MV-4-11 (cell line): ENCODE measurements around the gene DOCK10.

Experiments used
- DNase-seq: peaks from one replicate; lab custom pipeline; 2025; lab: John Stamatoyannopoulos, UW

DOCK10 gene

DNA sequence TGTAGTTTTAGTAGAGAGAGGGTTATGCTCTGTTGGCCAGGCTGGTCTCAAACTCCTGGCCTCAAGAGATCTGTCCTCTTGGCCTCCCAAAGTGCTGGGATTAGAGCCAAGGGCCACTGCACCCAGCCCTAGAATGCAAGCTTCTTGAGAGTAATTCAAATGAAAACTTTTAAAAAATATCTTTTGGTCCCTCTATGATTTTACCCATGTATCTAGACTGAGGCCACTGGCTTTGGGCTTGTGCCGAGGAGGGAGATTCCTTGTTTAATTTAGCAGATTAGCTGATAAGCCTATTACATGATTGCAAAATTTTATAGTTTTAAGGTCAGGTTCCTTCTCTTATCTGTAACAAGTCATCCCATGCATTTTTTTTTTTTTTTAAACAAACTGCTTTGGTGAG, 266.6 kb downstream of the DOCK10 start:
- DNase-seq = no peak

DNA sequence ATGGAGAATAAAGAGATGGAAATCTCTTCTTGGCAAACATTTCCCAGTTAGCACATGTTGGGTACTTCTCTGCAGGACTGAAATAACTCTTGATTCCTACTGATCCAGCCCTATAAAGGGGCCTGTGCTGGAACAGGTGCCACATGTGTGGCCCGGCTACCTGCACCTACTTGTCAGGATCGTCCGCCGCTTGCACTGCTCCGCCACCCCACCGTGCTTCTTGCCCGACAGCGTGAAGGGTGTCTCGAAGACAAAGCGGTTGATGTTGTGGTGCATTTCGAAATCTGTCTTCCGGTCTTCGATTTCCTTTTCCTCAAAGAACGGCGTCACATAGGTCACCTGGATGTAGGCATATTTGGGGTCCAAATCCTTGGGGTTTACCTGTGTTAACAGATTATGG, 267.5 kb downstream of the DOCK10 start:
- no peak for DNase-seq

DNA sequence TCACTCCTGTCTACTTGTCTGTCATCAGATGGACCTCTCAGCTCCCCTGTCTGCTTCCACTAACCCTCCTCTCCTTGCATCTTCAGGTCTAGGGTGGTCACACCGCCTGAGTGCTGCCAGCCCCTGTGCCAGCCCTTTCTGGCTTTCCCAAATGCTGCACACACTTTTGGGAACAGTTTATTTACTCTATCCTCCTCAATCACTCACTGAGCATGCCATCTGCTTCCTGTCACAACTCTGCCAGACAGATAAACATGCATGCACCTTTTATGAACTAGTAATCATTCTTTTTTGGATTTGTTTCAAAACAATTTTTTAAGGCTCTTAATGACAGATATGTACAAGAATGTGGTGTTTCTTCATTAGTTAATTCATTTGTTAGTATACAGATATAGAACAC, 269.8 kb downstream of the DOCK10 start:
- no peak for DNase-seq

DNA sequence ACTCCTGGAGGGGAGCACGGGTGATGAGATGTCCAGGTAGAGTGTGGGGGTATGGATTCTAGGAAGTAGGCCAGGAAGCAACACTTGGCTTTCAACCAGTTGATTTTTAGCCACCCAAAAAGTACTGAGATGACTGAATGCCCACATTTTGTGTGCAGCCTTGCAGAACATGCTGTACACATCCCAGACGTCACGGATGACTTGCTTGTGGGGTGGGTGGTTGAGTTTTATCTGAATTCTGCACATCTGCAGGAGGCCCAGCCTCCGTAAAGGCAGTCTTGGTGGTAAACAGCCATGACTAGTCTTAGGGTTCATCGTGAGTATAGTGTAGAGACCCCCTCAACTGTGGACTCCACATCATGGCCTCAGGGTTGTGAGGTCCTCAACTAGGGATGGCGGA, 272.8 kb downstream of the DOCK10 start:
- DNase-seq = no peak

DNA sequence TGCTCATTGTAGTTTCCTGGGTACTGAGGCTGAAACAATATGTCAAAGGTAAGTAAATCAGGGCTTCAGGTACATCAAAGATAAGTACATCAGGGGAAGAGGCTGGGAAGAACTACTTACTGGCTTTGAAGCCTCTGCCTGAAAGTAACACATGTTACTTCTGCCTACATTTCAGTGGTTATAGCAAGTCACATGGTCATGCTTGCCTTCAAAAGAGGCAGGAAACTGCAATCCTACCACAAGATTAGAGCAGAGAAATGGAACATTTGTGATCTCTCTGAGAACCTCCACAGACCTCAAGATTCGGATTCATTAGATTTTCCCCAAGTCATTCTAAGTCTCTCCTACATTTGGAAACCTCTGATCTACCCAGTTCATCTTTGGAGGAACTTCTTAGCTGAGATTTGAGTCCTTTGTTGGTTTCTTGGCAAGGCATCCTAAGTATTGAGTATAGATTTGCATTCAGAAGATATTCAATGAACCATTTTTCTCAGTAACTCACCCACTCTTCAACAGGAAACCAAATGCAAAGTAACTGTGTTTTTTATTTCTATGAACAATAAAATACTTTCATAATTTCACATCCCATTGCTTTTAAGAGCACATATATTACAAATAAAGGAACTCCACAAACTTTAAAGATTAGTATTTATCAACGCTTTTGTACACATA, 277.6 kb downstream of the DOCK10 start:
- peak; percentile 18 for DNase-seq

DNA sequence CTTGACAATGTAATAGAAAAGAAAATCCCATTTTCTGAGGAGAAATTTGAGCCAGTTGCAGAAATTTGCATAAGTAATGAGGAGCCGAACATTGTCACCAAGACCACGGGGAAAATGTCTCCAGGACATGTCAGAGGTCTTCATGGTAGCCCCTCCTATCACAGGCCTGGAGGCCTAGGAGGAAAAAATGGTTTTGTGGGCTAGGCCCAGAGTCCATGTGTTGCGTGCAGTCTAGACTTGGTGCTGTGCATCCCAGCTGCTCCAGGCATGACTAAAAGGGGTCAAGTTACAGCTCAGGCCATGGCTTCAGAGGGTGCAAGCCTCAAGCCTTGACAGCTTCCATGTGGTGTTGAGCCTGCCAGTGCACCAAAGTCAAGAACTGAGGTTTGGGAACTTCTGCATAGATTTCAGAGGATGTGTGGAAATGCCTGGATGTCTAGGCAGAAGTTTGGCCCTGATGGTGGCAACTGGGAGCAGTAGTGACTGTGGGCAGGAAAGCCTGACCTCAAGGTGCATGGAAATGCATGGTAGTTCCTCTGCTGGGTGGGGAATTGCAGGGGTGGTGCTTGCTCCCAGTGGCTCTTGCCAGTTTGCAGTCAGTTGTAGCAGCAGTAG, 284.2 kb downstream of the DOCK10 start:
- DNase-seq = no peak

DNA sequence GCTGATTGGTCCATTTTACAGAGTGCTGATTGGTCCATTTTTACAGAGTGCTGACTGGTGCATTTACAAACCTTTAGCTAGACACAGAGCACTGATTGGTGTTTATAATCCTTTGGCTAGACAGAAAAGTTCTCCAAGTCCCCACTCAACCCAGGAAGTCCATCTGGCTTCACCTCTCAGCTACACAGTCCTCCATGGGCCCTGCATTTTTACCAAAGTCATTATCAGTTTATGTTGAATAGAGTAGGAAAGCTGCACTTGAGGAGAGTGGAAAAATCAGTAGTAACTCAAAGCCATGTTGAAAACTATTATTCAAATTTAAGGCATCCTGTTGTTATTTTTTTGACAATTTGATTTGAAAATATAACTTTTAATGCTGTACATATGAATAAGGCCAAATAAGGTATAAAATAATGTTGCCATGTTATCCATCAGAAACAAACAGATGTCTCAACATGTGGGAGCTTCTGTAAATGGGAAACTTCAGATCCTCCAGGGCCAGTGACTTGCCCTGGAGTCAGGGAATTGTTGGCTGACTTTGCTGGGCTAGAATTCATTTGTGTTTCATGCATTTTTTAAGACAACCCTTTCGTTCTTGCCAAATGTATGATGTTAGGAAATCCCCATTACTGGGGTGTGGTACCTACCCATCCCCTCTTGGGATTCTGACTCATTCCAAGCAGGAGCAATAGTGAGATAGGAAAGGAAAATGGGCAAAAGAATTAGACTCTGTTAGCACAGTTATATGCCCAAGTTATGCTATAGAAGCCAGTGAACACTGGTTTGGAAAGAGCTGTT, 288.3 kb downstream of the DOCK10 start:
- DNase-seq = no peak

DNA sequence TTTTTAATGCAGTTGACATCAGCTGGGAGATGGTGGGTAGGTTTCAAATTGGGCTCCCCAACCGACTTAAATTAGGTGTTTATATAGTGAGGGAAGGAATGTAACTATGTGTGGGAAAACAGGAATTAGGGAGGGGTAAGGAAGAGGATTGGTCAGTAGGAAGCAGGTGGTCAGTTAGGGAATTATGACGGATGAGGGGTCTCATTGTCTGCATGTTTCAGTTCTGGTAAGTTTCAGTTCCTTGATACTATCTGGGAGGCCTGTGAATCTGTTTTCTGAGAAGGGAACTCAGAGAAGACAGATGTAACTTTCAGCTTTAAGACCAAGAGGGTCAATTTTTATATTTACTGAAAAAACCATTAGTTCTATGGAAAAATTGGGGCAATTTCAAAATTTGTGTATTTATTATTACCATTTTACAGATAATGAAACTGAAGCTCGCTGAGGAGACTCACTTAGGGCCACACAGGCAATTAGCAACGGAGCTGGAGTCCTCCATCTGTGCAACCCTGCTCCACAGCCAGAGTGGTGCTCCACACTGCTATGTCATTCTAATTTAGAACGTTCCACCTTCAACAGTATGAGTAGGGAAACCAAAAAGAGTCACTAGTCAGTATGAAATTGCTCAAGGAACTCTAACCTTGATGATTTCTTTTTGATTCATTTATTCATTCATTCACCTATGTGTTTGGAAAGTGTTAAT, 290.1 kb downstream of the DOCK10 start:
- DNase-seq = peak; percentile 74

DNA sequence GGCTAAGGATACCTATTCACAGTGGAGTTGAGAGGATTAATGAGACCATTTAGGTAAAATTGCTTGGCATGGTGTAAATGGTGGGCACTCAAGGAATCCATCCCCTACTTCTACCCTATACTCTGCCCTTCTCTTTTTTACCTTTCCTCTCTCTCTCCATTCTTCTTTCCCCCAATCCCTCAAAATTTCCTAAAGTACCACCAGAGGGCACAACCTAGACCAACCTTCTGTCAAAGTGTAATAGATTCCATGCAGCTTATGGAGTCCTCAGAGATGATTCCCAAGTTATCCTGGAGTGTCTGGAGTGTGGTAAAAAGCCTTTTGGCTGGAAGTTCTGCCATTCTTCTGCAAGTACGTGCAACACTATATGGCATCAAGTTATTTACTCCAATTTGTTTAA, 293.1 kb downstream of the DOCK10 start:
- no peak for DNase-seq

DNA sequence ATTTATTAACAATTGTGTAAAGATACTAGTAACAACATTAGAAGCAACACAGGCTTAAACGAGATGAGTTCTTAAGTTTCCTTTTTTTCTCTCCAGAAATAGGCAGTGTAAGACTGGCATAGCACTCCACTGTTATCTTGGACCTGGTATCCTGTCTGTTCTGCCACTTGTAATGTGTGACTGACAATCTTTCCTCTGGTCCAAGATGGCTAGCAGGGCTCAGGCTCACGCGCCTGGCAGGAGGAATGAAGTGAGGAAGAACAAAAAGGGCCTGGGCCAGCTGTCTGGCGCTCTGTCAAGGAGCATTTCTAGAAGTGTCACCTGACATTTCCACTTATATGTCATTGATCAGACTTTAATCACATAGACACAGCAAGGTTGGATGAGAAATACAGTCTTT, 294.5 kb downstream of the DOCK10 start:
- DNase-seq = no peak

DNA sequence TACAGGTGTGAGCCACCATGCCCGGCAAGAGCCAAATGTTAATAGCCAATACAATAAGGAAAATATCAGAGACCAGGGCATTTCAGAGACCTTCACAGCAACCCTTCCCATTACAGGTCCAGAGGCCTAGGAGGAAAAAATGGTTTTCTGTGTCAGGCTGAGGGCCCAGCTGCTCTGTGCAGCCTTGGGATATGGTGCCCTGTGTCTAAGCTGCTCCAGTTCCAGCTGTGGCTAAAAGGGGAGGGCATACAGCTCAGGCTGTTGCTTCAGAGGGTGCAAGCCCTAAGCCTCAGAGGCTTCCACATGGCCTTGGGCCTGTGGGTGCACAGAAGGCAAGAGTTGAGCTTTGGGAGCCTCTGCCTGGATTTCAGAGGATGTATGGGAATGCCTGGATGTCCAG, 306.0 kb downstream of the DOCK10 start:
- no peak for DNase-seq

DNA sequence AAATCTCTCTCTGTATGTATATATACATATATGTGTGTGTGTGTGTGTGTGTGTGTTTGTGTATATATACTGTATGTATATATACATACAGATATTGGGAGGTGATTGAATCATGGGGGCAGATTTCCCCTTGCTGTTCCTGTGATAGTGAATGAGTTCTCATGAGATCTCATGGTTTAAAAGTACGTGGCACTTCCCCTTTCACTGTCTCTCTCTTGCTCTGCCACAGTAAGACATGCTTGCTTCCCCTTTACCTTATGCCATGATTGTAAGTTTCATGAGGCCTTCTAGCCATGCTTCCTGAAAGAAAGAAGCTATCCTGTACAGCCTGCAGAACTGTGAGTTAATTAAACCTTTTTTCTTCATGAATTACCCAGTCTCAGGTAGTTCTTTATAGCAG, 307.3 kb downstream of the DOCK10 start:
- DNase-seq = peak; percentile 83

DNA sequence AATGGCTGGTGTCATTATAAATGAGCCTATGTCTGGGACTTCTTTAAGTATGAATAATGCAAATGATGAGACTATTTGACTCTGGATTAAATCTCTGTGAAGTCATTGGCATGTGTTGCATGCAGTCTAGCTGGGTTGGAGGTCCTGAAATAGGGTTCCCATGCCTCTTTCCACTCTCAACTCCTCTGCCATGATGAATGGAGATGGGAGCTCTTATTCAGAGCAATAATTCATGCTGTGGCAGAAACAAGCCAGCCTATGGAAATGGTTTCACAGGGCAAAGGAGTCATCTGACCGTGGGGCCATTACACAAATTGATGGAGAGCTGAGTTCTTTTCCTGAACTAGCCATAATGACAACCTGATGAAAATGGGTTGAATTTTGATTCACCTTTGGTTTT, 310.6 kb downstream of the DOCK10 start:
- DNase-seq = no peak

DNA sequence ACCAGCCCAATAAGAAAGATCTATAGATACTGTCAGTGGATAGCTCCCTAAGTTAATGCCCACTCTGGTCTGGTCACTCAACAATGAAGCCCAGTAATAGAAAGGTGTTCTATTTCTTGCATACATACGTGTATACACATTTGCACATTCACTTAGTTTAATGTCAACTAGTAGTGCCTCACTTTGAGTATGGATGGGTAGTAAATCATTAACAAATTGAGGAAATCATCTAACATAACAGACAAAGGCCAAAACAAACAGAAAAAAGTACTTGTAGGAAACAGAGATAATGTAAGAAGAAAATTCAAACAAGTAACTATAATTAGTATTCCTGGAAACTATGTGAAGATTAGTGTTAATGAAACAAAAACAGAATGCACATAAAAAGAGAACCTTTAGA, 312.8 kb downstream of the DOCK10 start:
- DNase-seq = no peak

DNA sequence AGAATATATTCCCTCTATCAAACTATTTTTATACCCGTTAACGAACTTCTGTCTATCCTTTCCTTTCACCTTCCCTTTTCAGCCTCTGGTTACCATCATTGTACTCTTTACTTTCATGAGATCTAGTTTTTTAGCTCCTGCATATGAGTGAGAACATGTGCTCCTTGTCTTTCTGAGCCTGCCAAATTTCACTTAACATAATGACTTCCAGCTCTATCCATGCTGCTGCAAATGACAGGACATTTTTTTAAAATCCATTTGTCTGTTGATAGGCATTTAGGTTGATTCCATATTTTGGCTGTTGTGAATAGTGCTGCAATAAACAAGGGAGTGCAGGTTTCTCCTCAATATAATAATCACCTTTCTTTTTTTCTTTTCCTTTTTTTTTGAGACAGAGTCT, 317.9 kb downstream of the DOCK10 start:
- DNase-seq = no peak

DNA sequence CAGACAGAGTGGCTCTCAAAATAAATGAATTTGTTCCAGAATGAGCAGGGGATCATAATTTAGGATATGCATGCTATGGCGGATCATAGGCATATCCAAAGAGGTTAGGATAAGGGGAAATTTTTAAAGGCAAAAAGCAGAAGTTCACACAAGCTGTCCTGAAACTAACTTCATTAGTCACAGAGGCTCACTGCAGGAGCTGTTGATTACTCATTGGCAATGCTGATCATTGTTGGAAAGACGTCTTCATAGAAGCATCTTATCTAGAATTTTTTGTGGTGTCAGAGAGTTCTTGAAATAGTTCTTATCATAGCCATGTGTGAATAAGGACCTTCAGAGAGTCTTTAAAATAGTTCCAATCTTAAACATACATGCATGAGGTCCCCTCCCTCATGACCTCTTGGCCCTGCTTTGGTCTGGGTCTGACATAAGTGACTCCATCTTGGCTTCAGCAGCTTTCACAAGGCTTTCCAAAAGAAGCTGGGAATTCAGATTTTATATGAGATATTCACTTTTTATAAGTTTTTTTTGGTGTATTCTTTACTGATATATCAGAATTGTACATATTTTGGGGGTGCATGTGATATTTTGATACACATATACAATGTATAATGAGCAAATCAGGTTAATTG, 318.6 kb downstream of the DOCK10 start:
- peak; percentile 82 for DNase-seq

DNA sequence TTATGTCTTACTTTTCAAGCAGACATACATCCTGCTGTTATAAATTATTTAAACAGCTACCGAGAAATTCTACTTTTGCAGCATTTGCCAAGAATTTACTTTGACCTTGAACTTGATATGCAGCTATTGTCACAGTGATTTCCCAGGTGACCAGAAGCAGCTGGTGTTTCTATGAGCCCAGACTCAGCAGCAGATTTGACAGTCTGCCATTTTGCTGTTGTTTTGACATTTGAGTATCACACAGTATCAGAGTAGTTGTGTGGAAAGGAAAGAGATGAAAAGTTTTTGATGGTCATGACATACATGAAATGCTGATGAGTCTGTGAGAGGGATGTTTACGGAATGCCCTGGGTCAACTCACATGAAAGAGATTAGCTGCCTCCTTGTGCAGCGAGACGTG, 319.5 kb downstream of the DOCK10 start:
- DNase-seq = no peak

DNA sequence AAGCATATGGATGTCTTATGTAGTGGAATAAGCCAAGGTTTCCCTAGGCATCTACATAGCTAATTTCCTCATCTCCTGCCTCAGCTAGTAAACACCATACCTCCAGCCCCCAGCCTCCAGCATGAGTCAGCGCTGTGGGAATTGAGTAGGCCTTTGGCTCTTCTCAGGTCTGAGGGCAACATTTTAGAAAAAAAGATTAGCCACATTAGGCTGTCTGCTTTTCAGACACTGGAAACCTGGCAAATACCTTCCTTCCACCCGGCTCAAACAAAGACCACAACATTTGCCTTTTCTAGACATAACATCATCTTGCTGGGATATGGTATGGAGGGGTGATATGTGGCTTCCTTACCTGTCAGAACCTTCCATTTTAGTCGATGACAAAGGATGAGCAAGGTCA, 320.0 kb downstream of the DOCK10 start:
- no peak for DNase-seq

DNA sequence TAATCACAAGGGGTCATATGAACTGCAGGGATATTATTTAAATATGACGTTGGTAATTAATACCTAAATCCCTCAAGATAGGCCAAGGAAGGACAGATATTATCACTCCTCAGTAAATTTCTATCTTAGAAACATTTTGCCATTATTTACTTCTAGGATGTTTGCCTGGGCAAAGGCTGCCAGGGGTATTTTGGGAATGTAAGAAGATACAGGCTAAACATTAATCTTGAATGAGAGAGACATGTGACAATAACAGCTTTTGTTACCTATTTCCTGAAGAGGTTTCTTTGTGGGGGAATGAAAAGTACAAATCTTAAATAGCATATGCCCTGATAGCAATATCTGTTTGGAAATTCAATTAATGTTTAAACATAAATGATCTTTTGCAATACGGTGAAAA, 325.3 kb downstream of the DOCK10 start:
- no peak for DNase-seq

DNA sequence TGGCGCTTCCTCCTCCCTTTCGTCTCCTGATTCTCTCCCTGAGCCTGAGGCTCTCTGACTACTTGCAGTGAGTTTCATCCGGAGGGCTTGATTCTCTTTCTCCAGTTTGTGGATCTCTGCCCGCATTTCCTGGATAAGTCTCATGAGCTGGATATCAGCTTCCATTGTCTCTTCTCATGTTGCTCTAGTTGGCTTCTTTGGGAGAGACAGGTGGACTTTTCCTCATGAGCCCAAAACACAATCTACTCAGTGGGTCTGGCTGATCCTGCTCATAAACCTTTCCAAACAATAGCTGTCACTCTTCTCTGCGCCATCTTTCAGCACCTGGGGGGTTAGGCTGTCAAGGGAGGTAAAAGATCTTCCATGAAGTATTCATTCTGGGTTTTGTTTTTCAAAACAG, 326.1 kb downstream of the DOCK10 start, which contains the start of gene CCDC195:
CCDC195 (minus strand) TSS at position 165 of the 400 bp plus-strand sequence; CDS start at position 165, 0 bp downstream.
- no peak for DNase-seq
